HFF-Myc (cell line): ENCODE data around the gene PLPP7.
"Not testable (repeated sequence)": the region's sequence is repeated elsewhere in the genome, so short reads cannot be mapped to it uniquely, and the experiment has no call there.

Experiments
- DNase-seq: peaks from one replicate; pipeline ENCODE4 v3.0.0-alpha.2; 2011; ENCODE audit warnings: low read depth; ENCODE audit errors: extremely low read depth
- H3K4me3 ChIP-seq: replicated peaks from 2 replicates; pipeline ENCODE4 v1.5.1; 2011; ENCODE audit warnings: low read depth, mild to moderate bottlenecking, control low read depth, low read length
- CTCF ChIP-seq: IDR thresholded peaks from 2 replicates; pipeline ENCODE4 v1.5.1; 2012; ENCODE audit warnings: mild to moderate bottlenecking, low read depth, low read length, control low read depth; ENCODE audit errors: missing control alignments

The PLPP7 gene

GRCh38 chr9:131260751-131261452 lies 28.6 kb upstream of the PLPP7 start:
- no peak for TF ChIP-seq CTCF
- no peak for DNase-seq
- no peak overlapping the region for H3K4me3 ChIP-seq

- no peak for TF ChIP-seq CTCF
- DNase-seq: no peak
- no peak overlapping the region for H3K4me3 ChIP-seq
Measured at GRCh38 chr9:131262327-131263032, 27.0 kb upstream of the PLPP7 start.

DNA sequence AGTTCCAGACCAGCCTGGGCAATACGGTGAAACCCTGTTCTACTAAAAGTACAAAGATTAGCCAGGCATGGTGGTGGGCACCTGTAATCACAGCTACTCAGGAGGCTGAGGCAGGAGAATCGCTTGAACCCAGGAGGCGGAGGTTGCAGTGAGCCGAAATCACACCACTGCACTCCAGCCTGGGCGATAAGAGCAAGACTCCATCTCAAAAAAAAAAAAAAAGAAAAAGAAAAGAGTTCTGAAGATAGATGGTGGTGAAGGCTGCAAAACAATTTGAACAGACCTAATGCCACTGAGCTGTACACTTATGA lies 26.5 kb upstream of the PLPP7 start:
- H3K4me3 ChIP-seq, DNase-seq: not testable (repeated sequence)

- DNase-seq: no peak
- no peak for TF ChIP-seq CTCF
- no peak overlapping the region for H3K4me3 ChIP-seq
Measured at GRCh38 chr9:131263701-131264100, 25.8 kb upstream of the PLPP7 start.

DNA sequence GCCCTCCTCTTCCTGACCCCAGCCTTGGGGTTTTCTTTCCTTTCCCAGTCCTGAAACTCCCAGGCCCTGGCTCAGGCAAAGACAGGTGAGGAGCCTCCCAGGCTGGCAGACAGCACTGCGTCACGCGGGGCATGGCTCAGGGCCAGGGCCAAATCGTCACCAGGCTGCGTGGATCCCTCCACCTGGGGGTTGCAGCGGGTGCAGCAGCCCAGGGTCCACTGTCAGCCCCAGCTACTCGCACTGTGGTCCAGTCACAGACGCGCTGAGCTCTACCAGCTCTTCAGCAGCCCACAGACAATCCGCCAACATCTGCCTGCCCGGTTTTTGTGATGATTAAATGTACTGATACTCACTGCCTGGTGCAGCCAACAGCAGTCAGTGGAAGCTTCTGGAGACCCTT lies 25.3 kb upstream of the PLPP7 start:
- H3K4me3 ChIP-seq: no peak overlapping the region
- DNase-seq: no peak
- no peak for TF ChIP-seq CTCF

DNA sequence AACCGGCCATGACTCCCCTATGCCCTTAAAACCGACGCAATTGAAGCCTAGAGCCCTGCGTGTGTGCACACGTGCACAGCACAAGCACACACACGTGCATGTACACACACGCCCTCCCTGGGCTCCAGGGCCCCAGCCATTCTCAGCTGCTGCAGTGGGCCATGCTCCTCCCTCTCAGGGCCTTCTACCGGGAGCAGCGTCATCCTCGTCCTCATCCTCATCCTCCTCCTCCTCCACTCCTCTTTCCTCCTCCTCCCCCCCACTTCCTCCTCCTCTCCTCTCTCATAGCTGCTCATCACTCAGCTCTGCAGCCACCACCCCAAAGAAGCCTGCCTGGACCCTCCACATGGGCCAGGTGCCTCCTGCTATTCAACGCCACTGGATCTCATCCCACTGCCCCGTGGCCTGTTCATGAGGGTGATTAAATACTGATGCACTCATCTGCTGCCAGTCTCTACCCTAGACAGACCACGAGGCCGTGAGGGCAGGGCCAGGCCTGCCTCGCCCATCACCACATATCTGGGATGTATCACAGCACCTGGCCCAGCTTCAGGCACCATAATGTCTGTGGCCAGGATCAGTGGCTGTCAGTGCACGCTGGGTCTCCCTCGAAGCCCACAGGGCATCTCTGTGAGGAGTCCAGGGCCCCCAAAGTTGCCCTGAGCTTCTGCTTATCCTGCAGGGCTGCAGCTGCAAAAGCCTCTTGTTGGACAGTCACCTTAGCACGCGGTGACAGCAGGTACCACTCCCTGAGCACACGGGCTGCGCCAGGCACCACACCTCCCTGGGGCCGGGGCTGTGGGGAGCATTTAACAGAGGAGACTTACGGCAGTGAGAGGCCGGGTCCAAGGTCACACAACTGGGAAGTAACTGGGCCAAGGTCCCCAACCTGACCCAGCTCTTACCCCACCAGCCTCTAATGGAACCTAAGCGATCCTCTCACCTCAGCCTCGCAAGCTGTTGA lies 23.0 kb upstream of the PLPP7 start:
- H3K4me3 ChIP-seq: no peak overlapping the region
- no peak for DNase-seq
- no peak for TF ChIP-seq CTCF
